GM23338 (cell line): ENCODE data around the gene ATOH7. TPM values are rescaled to one million over a fixed set of nuclear protein-coding genes. Genes with fewer than 3 reads are reported as not detected.

Experiments used
- ATAC-seq: fragments of 200-7000 bp; cut with Tn5 transposase; 3 replicates; pipeline ENCODE4 v1.9.1; 2020
- DNase-seq: peaks from one replicate; pipeline ENCODE4 v3.0.0-alpha.2; 2015; ENCODE audit warnings: low spot score
- H2AFZ ChIP-seq: fragments of 200-600 bp; sonication (generic); 2 replicates; pipeline ENCODE4 v1.8.0; 2016; ENCODE audit warnings: antibody characterized with exemption, mild to moderate bottlenecking, moderate library complexity
- H3F3A ChIP-seq: fragments of 200-600 bp; sonication (generic); replicated peaks from 2 replicates; pipeline ENCODE4 v1.8.0; 2017; ENCODE audit warnings: antibody characterized with exemption, mixed run types, low read depth
- H3K27ac ChIP-seq: fragments of 200-600 bp; sonication (generic); 2 replicates; pipeline ENCODE4 v1.6.1; 2016; ENCODE audit warnings: low read depth
- H3K27me3 ChIP-seq: fragments of 200-600 bp; sonication (generic); 2 replicates; pipeline ENCODE4 v1.8.0; 2016; ENCODE audit warnings: mild to moderate bottlenecking, mixed run types, moderate library complexity; ENCODE audit not compliant: insufficient read depth
- H3K36me3 ChIP-seq: fragments of 200-600 bp; sonication (generic); 2 replicates; pipeline ENCODE4 v1.8.0; 2016; ENCODE audit warnings: mild to moderate bottlenecking; ENCODE audit not compliant: insufficient read depth
- H3K4me1 ChIP-seq: fragments of 200-600 bp; sonication (generic); 2 replicates; pipeline ENCODE4 v1.8.0; 2016; ENCODE audit warnings: mild to moderate bottlenecking, moderate library complexity; ENCODE audit not compliant: insufficient read depth
- H3K4me2 ChIP-seq: fragments of 200-600 bp; sonication (generic); 2 replicates; pipeline ENCODE4 v1.7.1; 2017; ENCODE audit warnings: mixed run types
- H3K4me3 ChIP-seq: fragments of 200-600 bp; sonication (generic); 2 replicates; pipeline ENCODE4 v1.6.1; 2016; ENCODE audit warnings: mixed run types
- H3K79me2 ChIP-seq: fragments of 200-600 bp; sonication (generic); replicated peaks from 2 replicates; pipeline ENCODE4 v1.8.0; 2017; ENCODE audit warnings: mild to moderate bottlenecking; ENCODE audit not compliant: insufficient read depth
- H3K9me2 ChIP-seq: fragments of 200-600 bp; sonication (generic); 2 replicates; pipeline ENCODE4 v1.8.0; 2017; ENCODE audit not compliant: insufficient read depth
- H4K20me1 ChIP-seq: fragments of 200-600 bp; sonication (generic); replicated peaks from 2 replicates; pipeline ENCODE4 v1.8.0; 2017; ENCODE audit warnings: mild to moderate bottlenecking; ENCODE audit not compliant: insufficient read depth
- H3K27ac Mint-ChIP-seq: 2 replicates; pipeline ENCODE4 v1.8.0; 2020; ENCODE audit warnings: inconsistent platforms, mild to moderate bottlenecking, moderate library complexity, mixed read lengths
- H3K27me3 Mint-ChIP-seq: 3 replicates; pipeline ENCODE4 v1.8.0; 2022; ENCODE audit warnings: low read depth, mild to moderate bottlenecking, moderate library complexity, mixed read lengths, inconsistent platforms; ENCODE audit not compliant: insufficient read depth, poor library complexity
- H3K36me3 Mint-ChIP-seq: 3 replicates; pipeline ENCODE4 v1.8.0; 2021; ENCODE audit warnings: low read depth, mild to moderate bottlenecking, inconsistent platforms, moderate library complexity, mixed read lengths
- H3K4me1 Mint-ChIP-seq: 3 replicates; pipeline ENCODE4 v1.8.0; 2020; ENCODE audit warnings: mild to moderate bottlenecking, inconsistent platforms, mixed read lengths
- H3K4me3 Mint-ChIP-seq: 3 replicates; pipeline ENCODE4 v1.8.0; 2021; ENCODE audit warnings: moderate library complexity, mild to moderate bottlenecking, inconsistent platforms, mixed read lengths
- H3K9me3 Mint-ChIP-seq: 3 replicates; pipeline ENCODE4 v1.8.0; 2020; ENCODE audit warnings: moderate library complexity, mild to moderate bottlenecking, inconsistent platforms, mixed read lengths
- CREB1 ChIP-seq: fragments of 250-450 bp; sonication (Bioruptor Pico); IDR thresholded peaks from 2 replicates; pipeline ENCODE4 v1.5.0; 2020; ENCODE audit warnings: low read depth, mild to moderate bottlenecking, moderate library complexity
- CTCF ChIP-seq, 2 experiments: fragments of 200-600 bp in 1 of 2; sonication (generic) in 1 of 2; conservative IDR thresholded peaks; 2 replicates each; pipeline versions ENCODE4 v1.5.1 to v1.6.1; 2016 to 2017; ENCODE audit warnings: antibody characterized with exemption in 2 of 2, low read depth in 2 of 2, mild to moderate bottlenecking in 2 of 2, moderate library complexity in 1 of 2
- ETS1 ChIP-seq: IDR thresholded peaks from 2 replicates; pipeline ENCODE4 v1.6.1; 2016; ENCODE audit warnings: antibody characterized with exemption
- EZH2 ChIP-seq: fragments of 200-600 bp; sonication (generic); IDR thresholded peaks from one replicate; pipeline ENCODE4 v1.8.0; 2017; ENCODE audit warnings: antibody characterized with exemption, mild to moderate bottlenecking, low read depth; ENCODE audit not compliant: unreplicated experiment
- EZH2phosphoT487 ChIP-seq: fragments of 200-600 bp; sonication (generic); IDR thresholded peaks from one replicate; pipeline ENCODE4 v1.8.1; 2018; ENCODE audit warnings: antibody characterized with exemption; ENCODE audit not compliant: unreplicated experiment
- JUNB ChIP-seq: IDR thresholded peaks from one replicate; pipeline ENCODE4 v1.6.1; 2016; ENCODE audit warnings: antibody characterized with exemption; ENCODE audit not compliant: unreplicated experiment
- NANOG ChIP-seq: IDR thresholded peaks from 2 replicates; pipeline ENCODE4 v1.6.1; 2016; ENCODE audit warnings: antibody characterized with exemption, borderline replicate concordance
- POLR2AphosphoS5 ChIP-seq: IDR thresholded peaks from 2 replicates; pipeline ENCODE4 v1.6.1; 2016; ENCODE audit warnings: antibody characterized with exemption, low read depth
- STAT1 ChIP-seq: IDR thresholded peaks from one replicate; pipeline ENCODE4 v1.6.1; 2016; ENCODE audit warnings: antibody characterized with exemption; ENCODE audit not compliant: unreplicated experiment
- ZNF114 ChIP-seq: fragments of 250-450 bp; sonication (Bioruptor Pico); IDR thresholded peaks from 2 replicates; pipeline ENCODE4 v1.5.0; 2020; ENCODE audit warnings: mild to moderate bottlenecking, moderate library complexity
- ZNF331 ChIP-seq: fragments of 250-450 bp; sonication (Bioruptor Pico); IDR thresholded peaks from 2 replicates; pipeline ENCODE4 v1.5.0; 2020; ENCODE audit warnings: low read depth, mild to moderate bottlenecking, moderate library complexity
- ZNF462 ChIP-seq: fragments of 250-450 bp; sonication (Bioruptor Pico); IDR thresholded peaks from 2 replicates; pipeline ENCODE4 v1.5.0; 2020; ENCODE audit warnings: mild to moderate bottlenecking, moderate library complexity
- polyA plus RNA-seq: library from polyadenylated mRNA; unstranded; fragments of >200 nt; fragmentation: Nextera tagmentation; extraction: Ambion mirVana; gene quantifications from 2 replicates; pipeline ENCODE4 v1.2.1, GENCODE V29; 2016
- total RNA-seq: library from RNA; depleted of rRNA; stranded (reverse); fragments of >200 nt; shearing (Covaris generic); gene quantifications from 2 replicates; pipeline ENCODE4 v1.2.3, GENCODE V29; 2014
- TF ChIP-seq, protein P1 (sequence below): IDR thresholded peaks from one replicate; pipeline ENCODE4 v1.6.1; 2018; ENCODE audit warnings: antibody characterized with exemption; ENCODE audit not compliant: unreplicated experiment

ATOH7 gene
- total and polyA plus RNA-seq, 2 experiments from 2014 or later: 0.23 to 1.2 TPM

- no peaks in the 10 kb centered on the region for H3K36me3 ChIP-seq
- H3K4me2 ChIP-seq: no peak overlapping the region
- TF ChIP-seq STAT1 (no peak), CTCF (conservative IDR thresholded peaks at IDR 0.05; ENCODE audit: low read depth in 2 of 2) (no peak), ZNF114 (no peak), ZNF462 (CRISPR knock-in tag) (no peak), JUNB (no peak), ETS1 (no peak), POLR2AphosphoS5 (no peak), EZH2phosphoT487 (no peak), NANOG (no peak), EZH2 (no peak), ZNF331 (CRISPR knock-in tag) (no peak), CREB1 (CRISPR knock-in tag) (no peak)
- TF ChIP-seq, protein P1, sequence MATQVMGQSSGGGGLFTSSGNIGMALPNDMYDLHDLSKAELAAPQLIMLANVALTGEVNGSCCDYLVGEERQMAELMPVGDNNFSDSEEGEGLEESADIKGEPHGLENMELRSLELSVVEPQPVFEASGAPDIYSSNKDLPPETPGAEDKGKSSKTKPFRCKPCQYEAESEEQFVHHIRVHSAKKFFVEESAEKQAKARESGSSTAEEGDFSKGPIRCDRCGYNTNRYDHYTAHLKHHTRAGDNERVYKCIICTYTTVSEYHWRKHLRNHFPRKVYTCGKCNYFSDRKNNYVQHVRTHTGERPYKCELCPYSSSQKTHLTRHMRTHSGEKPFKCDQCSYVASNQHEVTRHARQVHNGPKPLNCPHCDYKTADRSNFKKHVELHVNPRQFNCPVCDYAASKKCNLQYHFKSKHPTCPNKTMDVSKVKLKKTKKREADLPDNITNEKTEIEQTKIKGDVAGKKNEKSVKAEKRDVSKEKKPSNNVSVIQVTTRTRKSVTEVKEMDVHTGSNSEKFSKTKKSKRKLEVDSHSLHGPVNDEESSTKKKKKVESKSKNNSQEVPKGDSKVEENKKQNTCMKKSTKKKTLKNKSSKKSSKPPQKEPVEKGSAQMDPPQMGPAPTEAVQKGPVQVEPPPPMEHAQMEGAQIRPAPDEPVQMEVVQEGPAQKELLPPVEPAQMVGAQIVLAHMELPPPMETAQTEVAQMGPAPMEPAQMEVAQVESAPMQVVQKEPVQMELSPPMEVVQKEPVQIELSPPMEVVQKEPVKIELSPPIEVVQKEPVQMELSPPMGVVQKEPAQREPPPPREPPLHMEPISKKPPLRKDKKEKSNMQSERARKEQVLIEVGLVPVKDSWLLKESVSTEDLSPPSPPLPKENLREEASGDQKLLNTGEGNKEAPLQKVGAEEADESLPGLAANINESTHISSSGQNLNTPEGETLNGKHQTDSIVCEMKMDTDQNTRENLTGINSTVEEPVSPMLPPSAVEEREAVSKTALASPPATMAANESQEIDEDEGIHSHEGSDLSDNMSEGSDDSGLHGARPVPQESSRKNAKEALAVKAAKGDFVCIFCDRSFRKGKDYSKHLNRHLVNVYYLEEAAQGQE: no peak
- no peak overlapping the region for H3K4me3 Mint-ChIP-seq
- peaks cover 8% of the 10 kb centered on the region; the same call in 2 of the 3 replicates for H3K4me1 Mint-ChIP-seq
- no peaks in the 10 kb centered on the region for H3K27me3 ChIP-seq
- ATAC-seq: no peak
- no peaks in the 10 kb centered on the region for H3K36me3 Mint-ChIP-seq
- peak overlapping the region; percentile 34; the same call in 1 of the 2 replicates for H2AFZ ChIP-seq
- H4K20me1 ChIP-seq: no peaks in the 10 kb centered on the region
- 0 out of 3 replicates have a peak, but pooled peaks cover 8% of the 10 kb centered on the region for H3K9me3 Mint-ChIP-seq
- H3K9me2 ChIP-seq: no peaks in the 10 kb centered on the region
- H3K27me3 Mint-ChIP-seq: peaks cover 1% of the 10 kb centered on the region
- no peak for DNase-seq
- no peak overlapping the region for H3K4me3 ChIP-seq
- H3F3A ChIP-seq: no peaks in the 10 kb centered on the region
- H3K79me2 ChIP-seq: no peaks in the 10 kb centered on the region
- no peaks in the 10 kb centered on the region for H3K4me1 ChIP-seq
- H3K27ac Mint-ChIP-seq: no peak overlapping the region
- H3K27ac ChIP-seq: no peak overlapping the region
These were observed 35.2 kb downstream of the ATOH7 start for GRCh38 chr10:68196701-68197100.
